NCI-H146 treated with DMSO at 0.1 percent for 48 hours (cell line): Measurements from ENCODE around the gene GPR35.

ENCODE experiments used
- DNase-seq: peaks from one replicate; lab custom pipeline; 2025; ENCODE audit not compliant: unreplicated experiment; lab: John Stamatoyannopoulos, UW

The GPR35 gene

GRCh38 chr2:240637116-240637900, 12.0 kb downstream of the GPR35 start:
- no peak for DNase-seq

GRCh38 chr2:240637901-240638345, 12.6 kb downstream of the GPR35 start:
- DNase-seq = no peak

GRCh38 chr2:240638512-240639160, 13.4 kb downstream of the GPR35 start:
- no peak for DNase-seq

- DNase-seq = no peak
Observed at GRCh38 chr2:240639566-240639965, 14.3 kb downstream of the GPR35 start.

GRCh38 chr2:240640939-240641338, 15.7 kb downstream of the GPR35 start:
- DNase-seq = no peak

- no peak for DNase-seq
Observed at GRCh38 chr2:240642061-240642805, 17.0 kb downstream of the GPR35 start.

- no peak for DNase-seq
Observed at GRCh38 chr2:240642806-240643092, 17.5 kb downstream of the GPR35 start.

GRCh38 chr2:240643093-240643810, 18.0 kb downstream of the GPR35 start:
- DNase-seq = no peak

GRCh38 chr2:240643811-240644150, 18.5 kb downstream of the GPR35 start:
- DNase-seq = no peak

GRCh38 chr2:240644171-240644651, 18.9 kb downstream of the GPR35 start:
- DNase-seq = no peak

GRCh38 chr2:240644859-240645301, 19.6 kb downstream of the GPR35 start:
- no peak for DNase-seq

GRCh38 chr2:240645346-240645745, 20.1 kb downstream of the GPR35 start:
- no peak for DNase-seq

GRCh38 chr2:240645801-240646175, 20.5 kb downstream of the GPR35 start:
- DNase-seq = no peak

GRCh38 chr2:240646176-240646899, 21.1 kb downstream of the GPR35 start:
- DNase-seq = no peak

- no peak for DNase-seq
Observed at GRCh38 chr2:240646900-240647502, 21.7 kb downstream of the GPR35 start.

- DNase-seq = no peak
Observed at GRCh38 chr2:240647503-240648154, 22.3 kb downstream of the GPR35 start.

GRCh38 chr2:240648155-240648649, 22.9 kb downstream of the GPR35 start:
- no peak for DNase-seq

GRCh38 chr2:240648650-240649275, 23.5 kb downstream of the GPR35 start:
- DNase-seq = no peak

- DNase-seq = no peak
Observed at GRCh38 chr2:240649331-240649730, 24.1 kb downstream of the GPR35 start.
